ENCODE measurements around the gene INAFM2. TPM values are rescaled to one million over a fixed set of nuclear protein-coding genes. Genes with fewer than 3 reads are reported as not detected.

The INAFM2 gene
- total RNA-seq, 1 experiment from 2014 or later, result 25.4 TPM

- H3K9me3 Mint-ChIP-seq, result peaks cover 0 to 4% of the 10 kb centered on the region in 2 experiments; a peak in 1 of 5 replicates
- H3K4me1 Mint-ChIP-seq, result peaks cover 45 to 54% of the 10 kb centered on the region in 2 experiments
- Histone ChIP-seq H3K4me1 (ENCODE audit: insufficient read depth, low read length) (peaks cover 18% of the 10 kb centered on the region; the same call in 1 of the 2 replicates), H3K9me3 (ENCODE audit: control insufficient read depth, low read depth, low read length) (no peaks in the 10 kb centered on the region), H3K56ac (ENCODE audit: insufficient read length, low read depth, low read length) (no peak overlapping the region), H2BK120ac (ENCODE audit: low read depth, low read length, poor library complexity, severe bottlenecking) (no peak overlapping the region), H2BK20ac (ENCODE audit: low read depth, low read length, poor library complexity, severe bottlenecking) (no peak overlapping the region), H2BK15ac (ENCODE audit: low read depth, low read length) (no peak overlapping the region), H3K23me2 (ENCODE audit: insufficient read length, low read depth, low read length, poor library complexity, severe bottlenecking) (no peaks in the 10 kb centered on the region), H3K79me2 (ENCODE audit: insufficient read depth, low read length) (no peaks in the 10 kb centered on the region), H3K4ac (ENCODE audit: low read depth, low read length) (no peak overlapping the region), H4K8ac (replicated peaks; ENCODE audit: insufficient read length, low read depth, low read length) (no peak overlapping the region), H3T11ph (ENCODE audit: low read length) (no peak overlapping the region), H3K27ac (ENCODE audit: insufficient read length, low read depth, low read length) (no peak overlapping the region), H2AK5ac (ENCODE audit: insufficient read length, low read length) (no peak overlapping the region), H4K5ac (ENCODE audit: insufficient read length, low read depth, low read length) (no peak overlapping the region), H2AFZ (ENCODE audit: low read length) (no peak overlapping the region), H3K79me1 (ENCODE audit: insufficient read depth, low read depth, low read length, poor library complexity, severe bottlenecking) (no peaks in the 10 kb centered on the region), H2BK12ac (ENCODE audit: insufficient read length, low read depth, low read length) (no peak overlapping the region), H3K9ac (ENCODE audit: extremely low read depth, insufficient read length, low read length) (no peak overlapping the region), H3K27me3 (ENCODE audit: insufficient read depth, low read length) (no peaks in the 10 kb centered on the region), H3K18ac (ENCODE audit: insufficient read length, low read depth, low read length) (no peak overlapping the region), H3K23ac (ENCODE audit: insufficient read length, low read depth, low read length) (no peak overlapping the region), H3K4me2 (ENCODE audit: insufficient read depth, insufficient read length, low read length) (no peak overlapping the region), H4K20me1 (ENCODE audit: control insufficient read depth, insufficient read depth, insufficient read length) (no peaks in the 10 kb centered on the region), H2BK5ac (ENCODE audit: insufficient read length, low read length) (no peak overlapping the region), H4K91ac (ENCODE audit: insufficient read length, low read depth, low read length) (no peak overlapping the region), H3K14ac (ENCODE audit: insufficient read depth, low read length) (no peak overlapping the region)
- H3K27me3 Mint-ChIP-seq (ENCODE audit: low read depth), result peaks cover 2% of the 10 kb centered on the region
- no CpG with 5 or more reads among the region's 7 CpGs for WGBS (ENCODE audit: extremely low coverage, insufficient read length, low lambda C conversion rate)
- H3K27ac Mint-ChIP-seq, result peak overlapping the region in 1 of 3 experiments; percentile 59; a peak in 1 of 7 replicates
- no peak for DNase-seq
- no peak overlapping the region for H3K4me3 Mint-ChIP-seq
- no peak for TF ChIP-seq CTCF (conservative IDR thresholded peaks at IDR 0.05)
- H3K36me3 Mint-ChIP-seq (ENCODE audit: insufficient read depth in 1 of 3, low read depth in 3 of 3), result peaks cover 4 to 19% (median 8%) of the 10 kb centered on the region in 3 experiments; a peak in 6 of 7 replicates
Measured at GRCh38 chr15:40331637-40332036, 8.1 kb downstream of the INAFM2 start.
